ENCODE data around the gene SLC6A16. TPM values are rescaled to one million over a fixed set of nuclear protein-coding genes. Genes with fewer than 3 reads are reported as not detected.

SLC6A16 gene
- total RNA-seq, 1 experiment from 2014 or later = 5.0 TPM

DNA sequence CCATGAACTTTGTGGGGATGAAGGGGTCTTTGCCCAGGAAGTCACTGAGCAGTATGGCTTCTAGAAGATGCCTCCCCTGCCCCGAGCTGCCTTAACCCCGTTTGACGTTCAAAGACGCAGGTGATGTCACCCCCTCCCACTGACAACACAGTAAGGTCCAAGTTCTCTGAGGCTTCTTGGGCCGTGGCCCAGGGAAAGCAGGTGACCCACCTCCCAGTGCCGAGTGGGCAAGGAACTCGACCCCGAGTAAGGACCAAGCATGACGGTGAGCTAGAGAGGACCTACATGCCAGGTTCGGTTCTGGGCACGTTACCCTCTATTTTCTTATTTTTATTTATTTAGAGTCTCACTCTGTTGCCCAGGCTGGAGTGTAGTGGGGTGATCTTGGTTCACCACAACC is 81.3 kb downstream of the SLC6A16 start:
- ChIA-PET CTCF (no interaction called here), RAD21 (ENCODE audit: low non-redundant PET in 1 of 2, low total read pairs in 2 of 2, uncharacterized antibody in 2 of 2, unreplicated experiment in 2 of 2) (no interaction called here), POLR2A (no interaction called here)
- BruUV-seq (replicated peaks) = no TSS peak
- no peaks in the 10 kb centered on the region for H3K36me3 ChIP-seq (ENCODE audit: control insufficient read depth in 1 of 2, insufficient read depth in 2 of 2, low read length in 2 of 2)
- H3K4me3 ChIP-seq (replicated peaks in 1 of 2; ENCODE audit: low read depth in 1 of 2, low read length in 2 of 2) = no peak overlapping the region
- H3K27me3 ChIP-seq (ENCODE audit: insufficient read depth, low read length) = no peaks in the 10 kb centered on the region
- ATAC-seq (no peak), DNase-seq (ENCODE audit: low read depth, low spot score) (no peak)
- no peak overlapping the region for H2AFZ ChIP-seq (ENCODE audit: low read depth, low read length, poor library complexity, severe bottlenecking)
- intact Hi-C loops (cut with micrococcal nuclease) = no loop called here
- H3K9me2 ChIP-seq (ENCODE audit: insufficient read depth) = no peaks in the 10 kb centered on the region
- no peak overlapping the region for H3K27ac ChIP-seq (ENCODE audit: low read depth, low read length)
- no peaks in the 10 kb centered on the region for H4K20me1 ChIP-seq (ENCODE audit: insufficient read depth)
- H3K9me3 ChIP-seq (ENCODE audit: control insufficient read depth in 1 of 2, insufficient read depth in 1 of 2, low read depth in 1 of 2, low read length in 2 of 2) = no peaks in the 10 kb centered on the region
- H3K4me1 ChIP-seq (ENCODE audit: control insufficient read depth in 1 of 2, insufficient read depth in 2 of 2, low read length in 2 of 2) = no peaks in the 10 kb centered on the region
- H3K9ac ChIP-seq (ENCODE audit: low read length) = no peak overlapping the region
- no peaks in the 10 kb centered on the region for H3K79me2 ChIP-seq (ENCODE audit: insufficient read depth, low read length)
- H3K4me2 ChIP-seq (ENCODE audit: low read length) = no peak overlapping the region
- TF ChIP-seq EZH2 (IDR thresholded peaks at IDR 0.05) = no peak
- TF ChIP-seq POLR2A (IDR thresholded peaks at IDR 0.05; ENCODE audit: borderline replicate concordance, extremely low read depth, insufficient read depth, insufficient read length) = no peak
- no peak for TF ChIP-seq REST (IDR thresholded peaks at IDR 0.05; ENCODE audit: low read depth)
- TF ChIP-seq EZH2phosphoT487 (IDR thresholded peaks at IDR 0.05; ENCODE audit: borderline replicate concordance) = no peak
- TF ChIP-seq YY1 (IDR thresholded peaks at IDR 0.05; ENCODE audit: extremely low read depth, insufficient replicate concordance, low read depth, low read length) = no peak

GRCh38 chr19:49243129-49243528 is 81.9 kb downstream of the SLC6A16 start:
- ChIA-PET POLR2A (interaction anchor here (0.6 kb wide), 1 partner anchor 10 kb away, joined by 5 read pairs; no protein-coding TSS in a partner anchor), RAD21 (ENCODE audit: low non-redundant PET in 1 of 2, low total read pairs in 2 of 2, uncharacterized antibody in 2 of 2, unreplicated experiment in 2 of 2) (no interaction called here), CTCF (no interaction called here)
- no peaks in the 10 kb centered on the region for H3K9me2 ChIP-seq (ENCODE audit: insufficient read depth)
- H2AFZ ChIP-seq (ENCODE audit: low read depth, low read length, poor library complexity, severe bottlenecking) = no peak overlapping the region
- H3K4me2 ChIP-seq (ENCODE audit: low read length) = no peak overlapping the region
- no peaks in the 10 kb centered on the region for H3K79me2 ChIP-seq (ENCODE audit: insufficient read depth, low read length)
- intact Hi-C loops (cut with micrococcal nuclease) = no loop called here
- no peak for ATAC-seq
- H3K27ac ChIP-seq (ENCODE audit: low read depth, low read length) = no peak overlapping the region
- BruUV-seq (replicated peaks) = no TSS peak
- DNase-seq (ENCODE audit: low read depth, low spot score) = no peak
- H3K4me3 ChIP-seq (replicated peaks in 1 of 2; ENCODE audit: low read depth in 1 of 2, low read length in 2 of 2) = no peak overlapping the region
- H3K9me3 ChIP-seq (ENCODE audit: control insufficient read depth in 1 of 2, insufficient read depth in 1 of 2, low read depth in 1 of 2, low read length in 2 of 2) = no peaks in the 10 kb centered on the region
- H3K4me1 ChIP-seq (ENCODE audit: control insufficient read depth in 1 of 2, insufficient read depth in 2 of 2, low read length in 2 of 2) = no peaks in the 10 kb centered on the region
- H3K27me3 ChIP-seq (ENCODE audit: insufficient read depth, low read length) = no peaks in the 10 kb centered on the region
- H3K9ac ChIP-seq (ENCODE audit: low read length) = no peak overlapping the region
- TF ChIP-seq RAD21 (IDR thresholded peaks at IDR 0.05; ENCODE audit: low read depth) (no peak), POLR2A (IDR thresholded peaks at IDR 0.05; ENCODE audit: borderline replicate concordance, extremely low read depth, insufficient read depth, insufficient read length) (no peak), POLR2AphosphoS5 (IDR thresholded peaks at IDR 0.05; ENCODE audit: low read depth, low read length) (no peak), ZBTB33 (IDR thresholded peaks at IDR 0.05; ENCODE audit: extremely low read depth, insufficient replicate concordance, low read length) (no peak), JUND (IDR thresholded peaks at IDR 0.05) (no peak), YY1 (IDR thresholded peaks at IDR 0.05; ENCODE audit: extremely low read depth, insufficient replicate concordance, low read depth, low read length) (no peak), FOSL1 (IDR thresholded peaks at IDR 0.05; ENCODE audit: low read depth) (no peak), SIN3A (IDR thresholded peaks at IDR 0.05; ENCODE audit: low read depth) (no peak)
- TF ChIP-seq, protein P1, sequence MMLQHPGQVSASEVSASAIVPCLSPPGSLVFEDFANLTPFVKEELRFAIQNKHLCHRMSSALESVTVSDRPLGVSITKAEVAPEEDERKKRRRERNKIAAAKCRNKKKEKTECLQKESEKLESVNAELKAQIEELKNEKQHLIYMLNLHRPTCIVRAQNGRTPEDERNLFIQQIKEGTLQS (IDR thresholded peaks at IDR 0.05) = no peak
- H4K20me1 ChIP-seq (ENCODE audit: insufficient read depth) = no peaks in the 10 kb centered on the region
- no peaks in the 10 kb centered on the region for H3K36me3 ChIP-seq (ENCODE audit: control insufficient read depth in 1 of 2, insufficient read depth in 2 of 2, low read length in 2 of 2)

All from HCT116 (cell line).